Mesendoderm (in vitro differentiated cells): ENCODE data around the gene IFT57.

Source experiments
- DNase-seq: peaks from one replicate; pipeline ENCODE4 v3.0.0; 2013
- H2AK5ac ChIP-seq: 2 replicates; pipeline ENCODE4 v1.6.1; 2013; ENCODE audit warnings: low read length, inconsistent platforms
- H2BK120ac ChIP-seq: 2 replicates; pipeline ENCODE4 v1.6.1; 2013; ENCODE audit warnings: low read depth, mild to moderate bottlenecking, low read length, moderate library complexity, mixed read lengths
- H2BK15ac ChIP-seq: replicated peaks from 2 replicates; pipeline ENCODE4 v1.6.1; 2013; ENCODE audit warnings: low read depth, mild to moderate bottlenecking, moderate library complexity
- H2BK5ac ChIP-seq: 2 replicates; pipeline ENCODE4 v1.6.1; 2013; ENCODE audit warnings: low read length, inconsistent platforms
- H3K18ac ChIP-seq: 2 replicates; pipeline ENCODE4 v1.6.1; 2013; ENCODE audit warnings: mild to moderate bottlenecking, low read length, mixed read lengths
- H3K23ac ChIP-seq: one replicate; pipeline ENCODE4 v1.6.1; 2013; ENCODE audit warnings: low read length
- H3K27ac ChIP-seq: 2 replicates; pipeline ENCODE4 v1.5.1; 2013; ENCODE audit warnings: low read depth, mild to moderate bottlenecking, inconsistent platforms, low read length, moderate library complexity
- H3K27me3 ChIP-seq: 2 replicates; pipeline ENCODE4 v1.6.1; 2013; ENCODE audit warnings: low read length, control low read depth, mild to moderate bottlenecking, inconsistent platforms; ENCODE audit not compliant: insufficient read depth, poor library complexity
- H3K36me3 ChIP-seq: 2 replicates; pipeline ENCODE4 v1.6.1; 2013; ENCODE audit warnings: low read length, inconsistent platforms; ENCODE audit not compliant: control insufficient read depth, insufficient read depth
- H3K4ac ChIP-seq: one replicate; pipeline ENCODE4 v1.6.1; 2013; ENCODE audit warnings: low read depth, mild to moderate bottlenecking, low read length, moderate library complexity
- H3K4me1 ChIP-seq: 2 replicates; pipeline ENCODE4 v1.6.1; 2013; ENCODE audit warnings: low read depth, low read length, inconsistent platforms; ENCODE audit not compliant: control insufficient read depth
- H3K4me2 ChIP-seq: 2 replicates; pipeline ENCODE4 v1.6.1; 2013; ENCODE audit warnings: low read length
- H3K4me3 ChIP-seq: 2 replicates; pipeline ENCODE4 v1.5.1; 2013; ENCODE audit warnings: mild to moderate bottlenecking, low read length
- H3K56ac ChIP-seq: one replicate; pipeline ENCODE4 v1.6.1; 2013; ENCODE audit warnings: low read length
- H3K79me1 ChIP-seq: 2 replicates; pipeline ENCODE4 v1.6.1; 2013; ENCODE audit warnings: low read length, inconsistent platforms
- H3K79me2 ChIP-seq: 2 replicates; pipeline ENCODE4 v1.6.1; 2013; ENCODE audit warnings: mild to moderate bottlenecking, low read length; ENCODE audit not compliant: control insufficient read depth, insufficient read depth
- H3K9ac ChIP-seq: 2 replicates; pipeline ENCODE4 v1.6.1; 2013; ENCODE audit warnings: low read length, inconsistent platforms
- H4K5ac ChIP-seq: one replicate; pipeline ENCODE4 v1.6.1; 2013; ENCODE audit warnings: low read length
- H4K8ac ChIP-seq: one replicate; pipeline ENCODE4 v1.6.1; 2013; ENCODE audit warnings: low read depth, mild to moderate bottlenecking, control low read depth, low read length, moderate library complexity
- WGBS: extraction: QIAGEN DNeasy Blood & Tissue Kit; methylation state at CpG from one replicate; pipeline ENCODE4 v1.1.7; 2013; ENCODE audit warnings: low lambda C conversion rate, missing lambda C conversion rate; ENCODE audit not compliant: insufficient coverage; ENCODE audit errors: extremely low coverage; 5-methylcytosine and 5-hydroxymethylcytosine counted together

Gene IFT57

DNA sequence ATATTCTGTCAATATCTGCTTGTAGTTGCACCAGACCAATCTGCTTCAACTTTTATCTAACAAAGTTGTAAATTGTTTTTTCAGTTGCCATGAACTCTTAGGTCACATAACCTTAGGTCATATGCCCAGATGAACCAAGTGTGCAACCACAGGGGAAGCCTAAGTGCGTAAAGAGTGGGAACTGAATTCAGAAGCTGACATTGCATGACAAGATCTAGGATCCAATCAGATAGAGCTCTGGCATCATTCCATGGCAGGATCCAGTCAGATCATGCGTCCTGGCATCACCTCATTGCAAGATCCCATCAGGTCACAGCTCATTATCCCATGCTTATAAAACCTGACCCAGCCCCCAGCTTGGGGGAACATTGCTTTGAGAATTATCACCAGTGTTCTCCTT, 18.9 kb upstream of the IFT57 start:
- H3K56ac ChIP-seq, result no peak overlapping the region
- H3K79me2 ChIP-seq, result no peaks in the 10 kb centered on the region
- H3K36me3 ChIP-seq, result no peaks in the 10 kb centered on the region
- DNase-seq, result peak; percentile 27
- H2BK5ac ChIP-seq, result no peak overlapping the region
- H3K9ac ChIP-seq, result no peak overlapping the region
- no peaks in the 10 kb centered on the region for H3K4me1 ChIP-seq
- no peak overlapping the region for H3K27ac ChIP-seq
- H2BK15ac ChIP-seq, result no peak overlapping the region
- peak overlapping the region; percentile 4 for H3K4ac ChIP-seq
- H4K5ac ChIP-seq, result no peak overlapping the region
- no peaks in the 10 kb centered on the region for H3K79me1 ChIP-seq
- H3K23ac ChIP-seq, result no peak overlapping the region
- WGBS, result no CpG with 5 or more reads among the region's 2 CpGs
- H2BK120ac ChIP-seq, result no peak overlapping the region
- no peak overlapping the region for H2AK5ac ChIP-seq
- H3K4me2 ChIP-seq, result no peak overlapping the region
- no peaks in the 10 kb centered on the region for H3K27me3 ChIP-seq
- no peak overlapping the region for H3K4me3 ChIP-seq
- H4K8ac ChIP-seq, result no peak overlapping the region
- no peak overlapping the region for H3K18ac ChIP-seq

DNA sequence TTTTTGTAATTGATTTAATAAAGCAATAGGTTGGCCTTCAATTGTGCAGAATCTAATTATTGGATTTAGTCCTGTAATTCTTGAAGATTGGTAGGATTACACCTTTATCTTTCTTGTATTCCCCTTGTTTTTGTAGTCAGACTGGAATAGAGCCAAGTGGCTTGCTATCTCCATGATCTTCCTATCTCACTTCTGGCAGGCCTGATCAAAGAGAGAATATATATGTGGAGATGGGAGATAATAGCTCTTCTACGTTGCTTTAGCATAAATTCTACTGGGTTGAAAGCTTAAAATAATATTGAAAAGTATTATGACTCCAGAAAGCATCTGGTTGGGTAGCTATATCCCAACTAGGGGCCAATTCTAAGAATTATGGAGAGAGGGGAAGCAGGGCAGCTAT, 16.9 kb upstream of the IFT57 start:
- Histone ChIP-seq H3K36me3 (no peaks in the 10 kb centered on the region), H3K18ac (no peak overlapping the region), H3K4me1 (no peaks in the 10 kb centered on the region), H3K23ac (no peak overlapping the region), H4K8ac (no peak overlapping the region), H3K79me1 (no peaks in the 10 kb centered on the region), H3K4me3 (no peak overlapping the region), H3K9ac (no peak overlapping the region), H2AK5ac (no peak overlapping the region), H3K27ac (no peak overlapping the region), H3K4me2 (no peak overlapping the region), H3K27me3 (no peaks in the 10 kb centered on the region), H2BK120ac (no peak overlapping the region), H4K5ac (no peak overlapping the region), H3K56ac (no peak overlapping the region), H3K79me2 (no peaks in the 10 kb centered on the region), H2BK15ac (no peak overlapping the region), H3K4ac (no peak overlapping the region), H2BK5ac (no peak overlapping the region)
- no CpG with 5 or more reads among the region's 1 CpG for WGBS
- peak; percentile 13 for DNase-seq

DNA sequence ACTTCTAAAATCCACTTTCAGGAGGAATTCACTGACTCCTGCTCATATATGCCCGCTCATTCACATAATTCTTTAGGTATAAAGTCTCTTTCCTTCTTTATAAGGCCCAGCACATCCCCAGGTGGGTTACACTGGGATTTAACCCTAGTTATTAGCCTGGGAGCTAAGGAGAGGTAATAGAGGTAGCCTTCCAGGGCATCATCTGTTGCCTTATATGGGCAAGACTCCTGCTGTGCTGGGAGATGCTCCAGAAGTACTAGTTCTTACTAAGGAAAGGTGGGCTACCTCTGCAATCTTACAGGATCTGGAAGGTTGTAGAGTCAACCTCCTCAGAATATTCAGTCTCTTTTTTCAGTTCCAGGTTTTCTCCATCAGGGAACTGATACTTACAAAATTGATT, 13.1 kb upstream of the IFT57 start:
- H3K18ac ChIP-seq, result no peak overlapping the region
- no peak overlapping the region for H3K27ac ChIP-seq
- no peak overlapping the region for H2BK15ac ChIP-seq
- no peak overlapping the region for H2BK120ac ChIP-seq
- no peak overlapping the region for H3K56ac ChIP-seq
- H3K79me1 ChIP-seq, result no peaks in the 10 kb centered on the region
- H3K4ac ChIP-seq, result no peak overlapping the region
- H3K23ac ChIP-seq, result no peak overlapping the region
- H3K4me2 ChIP-seq, result no peak overlapping the region
- no peak overlapping the region for H4K5ac ChIP-seq
- DNase-seq, result no peak
- H3K36me3 ChIP-seq, result no peaks in the 10 kb centered on the region
- no peak overlapping the region for H3K4me3 ChIP-seq
- H3K4me1 ChIP-seq, result no peaks in the 10 kb centered on the region
- no peak overlapping the region for H4K8ac ChIP-seq
- H3K27me3 ChIP-seq, result no peaks in the 10 kb centered on the region
- H3K79me2 ChIP-seq, result no peaks in the 10 kb centered on the region
- H2AK5ac ChIP-seq, result no peak overlapping the region
- no peak overlapping the region for H3K9ac ChIP-seq
- no CpG with 5 or more reads among the region's 1 CpG for WGBS
- H2BK5ac ChIP-seq, result no peak overlapping the region

DNA sequence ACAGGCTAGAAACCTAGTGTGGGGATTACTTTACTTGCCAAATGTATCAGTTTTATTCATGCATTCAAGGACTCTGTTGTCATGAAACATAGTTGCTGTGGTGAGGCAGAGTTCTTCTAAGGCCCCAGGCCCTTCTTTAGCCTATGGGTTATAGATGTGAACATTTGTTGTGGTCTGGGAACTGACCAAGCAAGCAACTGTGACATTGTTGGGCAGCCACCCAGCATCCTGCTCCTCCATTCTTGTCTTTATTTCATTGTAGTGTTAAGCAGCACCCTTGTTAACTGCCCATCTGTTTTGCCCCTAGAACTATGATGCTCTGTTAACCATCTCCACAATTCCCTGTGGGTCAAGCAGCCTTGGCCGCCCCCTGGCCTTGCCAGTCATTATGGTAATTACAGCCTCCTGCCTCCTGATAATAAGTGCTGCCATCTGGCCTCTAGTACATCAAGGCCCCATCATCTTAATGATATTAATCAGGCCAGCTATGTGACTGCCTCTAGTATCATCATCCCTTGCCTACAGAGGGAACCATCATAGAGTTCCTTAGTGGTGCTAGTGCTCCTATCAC, 12.2 kb upstream of the IFT57 start:
- Histone ChIP-seq H3K4ac (no peak overlapping the region), H3K4me2 (no peak overlapping the region), H3K27ac (no peak overlapping the region), H3K36me3 (no peaks in the 10 kb centered on the region), H3K79me1 (no peaks in the 10 kb centered on the region), H3K18ac (no peak overlapping the region), H2AK5ac (no peak overlapping the region), H3K79me2 (no peaks in the 10 kb centered on the region), H4K8ac (no peak overlapping the region), H2BK15ac (no peak overlapping the region), H3K4me1 (no peaks in the 10 kb centered on the region), H4K5ac (no peak overlapping the region), H3K56ac (no peak overlapping the region), H3K4me3 (no peak overlapping the region), H2BK120ac (no peak overlapping the region), H3K27me3 (no peaks in the 10 kb centered on the region), H3K23ac (no peak overlapping the region), H3K9ac (no peak overlapping the region), H2BK5ac (no peak overlapping the region)
- DNase-seq, result no peak
- WGBS, result no CpG with 5 or more reads among the region's 1 CpG

DNA sequence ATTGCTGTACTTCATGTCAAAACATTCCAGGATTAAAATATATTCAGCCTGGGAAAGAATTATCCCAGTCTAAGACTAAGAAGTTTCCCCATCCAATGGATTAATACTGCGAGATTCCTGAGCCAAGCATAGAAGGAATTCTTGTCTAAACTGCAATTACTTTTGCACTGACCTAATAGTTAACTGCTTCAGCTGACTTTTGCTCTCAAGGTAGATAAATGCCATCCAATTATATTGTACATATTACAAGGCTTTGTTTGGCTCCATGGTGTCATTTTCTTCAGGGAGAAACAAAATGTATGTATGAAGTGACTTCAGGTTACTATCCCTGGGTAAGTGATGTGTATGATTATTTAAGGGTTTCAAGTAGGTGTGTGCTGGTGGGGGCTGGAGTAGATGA, 6.1 kb upstream of the IFT57 start:
- Histone ChIP-seq H3K4me1 (no peaks in the 10 kb centered on the region), H3K18ac (no peak overlapping the region), H2BK5ac (no peak overlapping the region), H2AK5ac (no peak overlapping the region), H2BK120ac (no peak overlapping the region), H3K23ac (no peak overlapping the region), H4K8ac (no peak overlapping the region), H3K4me3 (no peak overlapping the region), H3K4me2 (no peak overlapping the region), H3K27ac (no peak overlapping the region), H3K56ac (no peak overlapping the region), H2BK15ac (no peak overlapping the region), H3K79me1 (no peaks in the 10 kb centered on the region), H3K27me3 (no peaks in the 10 kb centered on the region), H3K36me3 (no peaks in the 10 kb centered on the region), H4K5ac (no peak overlapping the region), H3K4ac (no peak overlapping the region), H3K9ac (no peak overlapping the region), H3K79me2 (no peaks in the 10 kb centered on the region)
- no peak for DNase-seq
- no CpG with 5 or more reads among the region's 1 CpG for WGBS

DNA sequence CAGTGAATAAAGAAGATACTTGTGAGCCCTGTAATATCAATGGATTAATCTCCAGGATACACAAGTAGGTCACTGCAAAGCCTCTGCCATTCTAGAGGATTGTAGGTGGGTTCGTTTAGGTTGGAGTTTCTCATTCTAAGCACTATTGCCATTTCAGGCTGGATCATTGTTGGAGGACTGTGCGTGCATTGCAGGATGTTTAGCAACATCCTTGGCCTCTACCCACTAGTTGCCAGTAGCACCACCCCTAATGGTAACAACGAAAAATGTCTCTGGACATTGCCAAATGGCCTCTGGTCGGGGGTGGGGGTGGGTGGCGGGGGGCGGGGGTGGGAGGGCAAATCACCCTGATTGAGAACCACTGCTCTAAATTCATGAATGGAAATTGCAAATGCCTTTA, 4.9 kb upstream of the IFT57 start:
- no peak overlapping the region for H2AK5ac ChIP-seq
- H3K4ac ChIP-seq, result no peak overlapping the region
- H2BK120ac ChIP-seq, result no peak overlapping the region
- DNase-seq, result no peak
- no peak overlapping the region for H2BK5ac ChIP-seq
- no CpG with 5 or more reads among the region's 6 CpGs for WGBS
- H3K79me2 ChIP-seq, result no peaks in the 10 kb centered on the region
- no peaks in the 10 kb centered on the region for H3K4me1 ChIP-seq
- no peaks in the 10 kb centered on the region for H3K79me1 ChIP-seq
- H2BK15ac ChIP-seq, result no peak overlapping the region
- no peak overlapping the region for H3K27ac ChIP-seq
- H3K36me3 ChIP-seq, result no peaks in the 10 kb centered on the region
- H3K4me3 ChIP-seq, result no peak overlapping the region
- H3K27me3 ChIP-seq, result no peaks in the 10 kb centered on the region
- H4K5ac ChIP-seq, result no peak overlapping the region
- no peak overlapping the region for H3K56ac ChIP-seq
- no peak overlapping the region for H3K18ac ChIP-seq
- no peak overlapping the region for H3K4me2 ChIP-seq
- H3K9ac ChIP-seq, result no peak overlapping the region
- no peak overlapping the region for H4K8ac ChIP-seq
- H3K23ac ChIP-seq, result no peak overlapping the region
